ENCODE measurements around the gene ASCC1. TPM values are rescaled to one million over a fixed set of nuclear protein-coding genes. Genes with fewer than 3 reads are reported as not detected.

ASCC1 gene
- total and polyA plus RNA-seq, 2 experiments from 2014 or later, result 13.7 to 37.2 TPM

DNA sequence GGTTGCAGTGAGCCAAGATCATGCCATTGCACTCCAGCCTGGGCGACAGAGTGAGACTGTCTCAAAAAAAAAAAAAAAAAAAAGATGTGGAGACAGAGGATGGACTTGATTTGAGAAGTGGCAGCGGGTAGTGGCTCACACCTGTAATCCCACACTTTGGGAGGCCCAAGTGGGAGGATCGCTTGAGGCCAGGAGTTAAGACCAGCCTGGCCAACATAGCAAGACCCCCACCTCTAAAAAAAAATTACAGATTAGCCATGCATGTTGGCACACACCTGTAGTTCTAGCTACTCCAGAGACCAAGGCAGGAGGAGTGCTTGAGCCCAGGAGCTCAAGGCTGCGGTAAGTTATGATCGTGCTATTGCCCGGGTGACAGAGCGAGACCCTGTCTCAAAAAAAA lies 24.3 kb upstream of the ASCC1 start (continued):
- TF ChIP-seq, protein P1, sequence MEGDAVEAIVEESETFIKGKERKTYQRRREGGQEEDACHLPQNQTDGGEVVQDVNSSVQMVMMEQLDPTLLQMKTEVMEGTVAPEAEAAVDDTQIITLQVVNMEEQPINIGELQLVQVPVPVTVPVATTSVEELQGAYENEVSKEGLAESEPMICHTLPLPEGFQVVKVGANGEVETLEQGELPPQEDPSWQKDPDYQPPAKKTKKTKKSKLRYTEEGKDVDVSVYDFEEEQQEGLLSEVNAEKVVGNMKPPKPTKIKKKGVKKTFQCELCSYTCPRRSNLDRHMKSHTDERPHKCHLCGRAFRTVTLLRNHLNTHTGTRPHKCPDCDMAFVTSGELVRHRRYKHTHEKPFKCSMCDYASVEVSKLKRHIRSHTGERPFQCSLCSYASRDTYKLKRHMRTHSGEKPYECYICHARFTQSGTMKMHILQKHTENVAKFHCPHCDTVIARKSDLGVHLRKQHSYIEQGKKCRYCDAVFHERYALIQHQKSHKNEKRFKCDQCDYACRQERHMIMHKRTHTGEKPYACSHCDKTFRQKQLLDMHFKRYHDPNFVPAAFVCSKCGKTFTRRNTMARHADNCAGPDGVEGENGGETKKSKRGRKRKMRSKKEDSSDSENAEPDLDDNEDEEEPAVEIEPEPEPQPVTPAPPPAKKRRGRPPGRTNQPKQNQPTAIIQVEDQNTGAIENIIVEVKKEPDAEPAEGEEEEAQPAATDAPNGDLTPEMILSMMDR (conservative IDR thresholded peaks at IDR 0.05; ENCODE audit: low read depth in 2 of 2), result no peak
- TF ChIP-seq JUNB (IDR thresholded peaks at IDR 0.05; ENCODE audit: unreplicated experiment), result no peak
- no peak for TF ChIP-seq STAT1 (IDR thresholded peaks at IDR 0.05; ENCODE audit: unreplicated experiment)
- no peak for TF ChIP-seq EZH2phosphoT487 (IDR thresholded peaks at IDR 0.05; ENCODE audit: unreplicated experiment)

DNA sequence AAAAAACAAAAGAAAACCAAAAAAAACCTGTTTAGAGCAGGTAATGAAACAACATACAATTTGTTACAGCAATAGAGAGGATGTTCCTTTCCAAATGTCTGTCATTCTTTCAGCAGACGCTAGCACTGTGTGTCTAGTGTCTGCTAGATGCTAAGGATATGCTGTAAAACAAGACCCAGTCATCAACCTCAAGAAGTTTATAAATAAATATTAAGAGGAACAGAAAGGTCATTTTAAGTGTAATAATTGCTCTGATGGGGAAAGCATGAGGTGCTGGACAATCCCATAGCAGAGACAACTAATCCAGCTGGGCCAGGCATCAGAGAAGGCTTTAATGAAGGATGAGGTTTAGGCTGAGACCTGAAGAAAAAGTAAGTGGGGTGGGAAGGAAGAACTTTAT lies 23.3 kb upstream of the ASCC1 start:
- H3K36me3 ChIP-seq (ENCODE audit: insufficient read depth), result peaks cover 2% of the 10 kb centered on the region; the same call in 1 of the 2 replicates
- H3K4me3 ChIP-seq, result no peak overlapping the region
- H3K27me3 ChIP-seq (ENCODE audit: insufficient read depth), result no peaks in the 10 kb centered on the region
- H3K4me1 ChIP-seq (ENCODE audit: insufficient read depth), result no peaks in the 10 kb centered on the region
- H3K27ac ChIP-seq (ENCODE audit: low read depth), result peak overlapping the region; percentile 45; the same call in 1 of the 2 replicates
- H3F3A ChIP-seq (replicated peaks; ENCODE audit: low read depth), result peaks cover 4% of the 10 kb centered on the region; the same call in 1 of the 2 replicates
- Mint-ChIP-seq H3K4me3 (no peak overlapping the region), H3K9me3 (no peaks in the 10 kb centered on the region), H3K27me3 (ENCODE audit: insufficient read depth, low read depth, poor library complexity) (peaks cover 7% of the 10 kb centered on the region), H3K4me1 (peaks cover 14% of the 10 kb centered on the region), H3K36me3 (ENCODE audit: low read depth) (peaks cover 16% of the 10 kb centered on the region), H3K27ac (no peak overlapping the region)
- no peaks in the 10 kb centered on the region for H3K9me2 ChIP-seq (ENCODE audit: insufficient read depth)
- 0 out of 2 replicates have a peak, but pooled peaks cover 2% of the 10 kb centered on the region for H4K20me1 ChIP-seq (replicated peaks; ENCODE audit: insufficient read depth)
- ATAC-seq, result no peak
- H3K4me2 ChIP-seq, result no peak overlapping the region
- H3K79me2 ChIP-seq (replicated peaks; ENCODE audit: insufficient read depth), result no peaks in the 10 kb centered on the region; the same call in 1 of the 2 replicates
- no peak overlapping the region for H2AFZ ChIP-seq
- TF ChIP-seq, protein P2, sequence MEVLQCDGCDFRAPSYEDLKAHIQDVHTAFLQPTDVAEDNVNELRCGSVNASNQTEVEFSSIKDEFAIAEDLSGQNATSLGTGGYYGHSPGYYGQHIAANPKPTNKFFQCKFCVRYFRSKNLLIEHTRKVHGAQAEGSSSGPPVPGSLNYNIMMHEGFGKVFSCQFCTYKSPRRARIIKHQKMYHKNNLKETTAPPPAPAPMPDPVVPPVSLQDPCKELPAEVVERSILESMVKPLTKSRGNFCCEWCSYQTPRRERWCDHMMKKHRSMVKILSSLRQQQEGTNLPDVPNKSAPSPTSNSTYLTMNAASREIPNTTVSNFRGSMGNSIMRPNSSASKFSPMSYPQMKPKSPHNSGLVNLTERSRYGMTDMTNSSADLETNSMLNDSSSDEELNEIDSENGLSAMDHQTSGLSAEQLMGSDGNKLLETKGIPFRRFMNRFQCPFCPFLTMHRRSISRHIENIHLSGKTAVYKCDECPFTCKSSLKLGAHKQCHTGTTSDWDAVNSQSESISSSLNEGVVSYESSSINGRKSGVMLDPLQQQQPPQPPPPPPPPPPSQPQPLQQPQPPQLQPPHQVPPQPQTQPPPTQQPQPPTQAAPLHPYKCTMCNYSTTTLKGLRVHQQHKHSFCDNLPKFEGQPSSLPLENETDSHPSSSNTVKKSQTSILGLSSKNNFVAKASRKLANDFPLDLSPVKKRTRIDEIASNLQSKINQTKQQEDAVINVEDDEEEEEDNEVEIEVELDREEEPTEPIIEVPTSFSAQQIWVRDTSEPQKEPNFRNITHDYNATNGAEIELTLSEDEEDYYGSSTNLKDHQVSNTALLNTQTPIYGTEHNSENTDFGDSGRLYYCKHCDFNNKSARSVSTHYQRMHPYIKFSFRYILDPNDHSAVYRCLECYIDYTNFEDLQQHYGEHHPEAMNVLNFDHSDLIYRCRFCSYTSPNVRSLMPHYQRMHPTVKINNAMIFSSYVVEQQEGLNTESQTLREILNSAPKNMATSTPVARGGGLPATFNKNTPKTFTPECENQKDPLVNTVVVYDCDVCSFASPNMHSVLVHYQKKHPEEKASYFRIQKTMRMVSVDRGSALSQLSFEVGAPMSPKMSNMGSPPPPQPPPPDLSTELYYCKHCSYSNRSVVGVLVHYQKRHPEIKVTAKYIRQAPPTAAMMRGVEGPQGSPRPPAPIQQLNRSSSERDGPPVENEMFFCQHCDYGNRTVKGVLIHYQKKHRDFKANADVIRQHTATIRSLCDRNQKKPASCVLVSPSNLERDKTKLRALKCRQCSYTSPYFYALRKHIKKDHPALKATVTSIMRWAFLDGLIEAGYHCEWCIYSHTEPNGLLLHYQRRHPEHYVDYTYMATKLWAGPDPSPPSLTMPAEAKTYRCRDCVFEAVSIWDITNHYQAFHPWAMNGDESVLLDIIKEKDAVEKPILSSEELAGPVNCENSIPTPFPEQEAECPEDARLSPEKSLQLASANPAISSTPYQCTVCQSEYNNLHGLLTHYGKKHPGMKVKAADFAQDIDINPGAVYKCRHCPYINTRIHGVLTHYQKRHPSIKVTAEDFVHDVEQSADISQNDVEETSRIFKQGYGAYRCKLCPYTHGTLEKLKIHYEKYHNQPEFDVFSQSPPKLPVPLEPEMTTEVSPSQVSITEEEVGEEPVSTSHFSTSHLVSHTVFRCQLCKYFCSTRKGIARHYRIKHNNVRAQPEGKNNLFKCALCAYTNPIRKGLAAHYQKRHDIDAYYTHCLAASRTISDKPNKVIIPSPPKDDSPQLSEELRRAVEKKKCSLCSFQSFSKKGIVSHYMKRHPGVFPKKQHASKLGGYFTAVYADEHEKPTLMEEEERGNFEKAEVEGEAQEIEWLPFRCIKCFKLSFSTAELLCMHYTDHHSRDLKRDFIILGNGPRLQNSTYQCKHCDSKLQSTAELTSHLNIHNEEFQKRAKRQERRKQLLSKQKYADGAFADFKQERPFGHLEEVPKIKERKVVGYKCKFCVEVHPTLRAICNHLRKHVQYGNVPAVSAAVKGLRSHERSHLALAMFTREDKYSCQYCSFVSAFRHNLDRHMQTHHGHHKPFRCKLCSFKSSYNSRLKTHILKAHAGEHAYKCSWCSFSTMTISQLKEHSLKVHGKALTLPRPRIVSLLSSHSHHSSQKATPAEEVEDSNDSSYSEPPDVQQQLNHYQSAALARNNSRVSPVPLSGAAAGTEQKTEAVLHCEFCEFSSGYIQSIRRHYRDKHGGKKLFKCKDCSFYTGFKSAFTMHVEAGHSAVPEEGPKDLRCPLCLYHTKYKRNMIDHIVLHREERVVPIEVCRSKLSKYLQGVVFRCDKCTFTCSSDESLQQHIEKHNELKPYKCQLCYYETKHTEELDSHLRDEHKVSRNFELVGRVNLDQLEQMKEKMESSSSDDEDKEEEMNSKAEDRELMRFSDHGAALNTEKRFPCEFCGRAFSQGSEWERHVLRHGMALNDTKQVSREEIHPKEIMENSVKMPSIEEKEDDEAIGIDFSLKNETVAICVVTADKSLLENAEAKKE (CRISPR knock-in tag; IDR thresholded peaks at IDR 0.05), result no peak
- TF ChIP-seq CREB1 (CRISPR knock-in tag; IDR thresholded peaks at IDR 0.05; ENCODE audit: low read depth) (no peak), ZNF114 (CRISPR knock-in tag; IDR thresholded peaks at IDR 0.05) (no peak), ZNF331 (CRISPR knock-in tag; IDR thresholded peaks at IDR 0.05; ENCODE audit: low read depth) (no peak)
- TF ChIP-seq, protein P3, sequence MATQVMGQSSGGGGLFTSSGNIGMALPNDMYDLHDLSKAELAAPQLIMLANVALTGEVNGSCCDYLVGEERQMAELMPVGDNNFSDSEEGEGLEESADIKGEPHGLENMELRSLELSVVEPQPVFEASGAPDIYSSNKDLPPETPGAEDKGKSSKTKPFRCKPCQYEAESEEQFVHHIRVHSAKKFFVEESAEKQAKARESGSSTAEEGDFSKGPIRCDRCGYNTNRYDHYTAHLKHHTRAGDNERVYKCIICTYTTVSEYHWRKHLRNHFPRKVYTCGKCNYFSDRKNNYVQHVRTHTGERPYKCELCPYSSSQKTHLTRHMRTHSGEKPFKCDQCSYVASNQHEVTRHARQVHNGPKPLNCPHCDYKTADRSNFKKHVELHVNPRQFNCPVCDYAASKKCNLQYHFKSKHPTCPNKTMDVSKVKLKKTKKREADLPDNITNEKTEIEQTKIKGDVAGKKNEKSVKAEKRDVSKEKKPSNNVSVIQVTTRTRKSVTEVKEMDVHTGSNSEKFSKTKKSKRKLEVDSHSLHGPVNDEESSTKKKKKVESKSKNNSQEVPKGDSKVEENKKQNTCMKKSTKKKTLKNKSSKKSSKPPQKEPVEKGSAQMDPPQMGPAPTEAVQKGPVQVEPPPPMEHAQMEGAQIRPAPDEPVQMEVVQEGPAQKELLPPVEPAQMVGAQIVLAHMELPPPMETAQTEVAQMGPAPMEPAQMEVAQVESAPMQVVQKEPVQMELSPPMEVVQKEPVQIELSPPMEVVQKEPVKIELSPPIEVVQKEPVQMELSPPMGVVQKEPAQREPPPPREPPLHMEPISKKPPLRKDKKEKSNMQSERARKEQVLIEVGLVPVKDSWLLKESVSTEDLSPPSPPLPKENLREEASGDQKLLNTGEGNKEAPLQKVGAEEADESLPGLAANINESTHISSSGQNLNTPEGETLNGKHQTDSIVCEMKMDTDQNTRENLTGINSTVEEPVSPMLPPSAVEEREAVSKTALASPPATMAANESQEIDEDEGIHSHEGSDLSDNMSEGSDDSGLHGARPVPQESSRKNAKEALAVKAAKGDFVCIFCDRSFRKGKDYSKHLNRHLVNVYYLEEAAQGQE (IDR thresholded peaks at IDR 0.05; ENCODE audit: unreplicated experiment), result no peak
- DNase-seq (ENCODE audit: low spot score), result no peak

Data from GM23338 (cell line).